ENCODE data around the gene TBL1X. TPM values are rescaled to one million over a fixed set of nuclear protein-coding genes. Genes with fewer than 3 reads are reported as not detected.
A peak's percentile ranks its signal among the peaks of the same experiment; 100 is the strongest.

The TBL1X gene
- total and polyA plus RNA-seq, 2 donors (not counting 3 experiments of a cell fraction or from before 2014, with no cell fraction given), result 8.7 to 25.3 TPM

- H3K9me3 ChIP-seq (replicated peaks; ENCODE audit: control insufficient read depth, insufficient read depth, low read length), result no peaks in the 10 kb centered on the region
- intact Hi-C loops (cut with micrococcal nuclease), result no loop called here
- dilution Hi-C loops (cut with MboI; ENCODE audit: extremely low pct_ligation_motif_present, low sequenced_read_pairs), result no loop called here
- H3K4me1 ChIP-seq (ENCODE audit: control insufficient read depth, extremely low read depth, insufficient read depth, low read length), result no peaks in the 10 kb centered on the region
- POLR2A ChIA-PET, result no interaction called here
- H4K20me1 ChIP-seq (replicated peaks; ENCODE audit: control insufficient read depth, extremely low read depth, insufficient read depth, low read length), result no peaks in the 10 kb centered on the region
- H3K4me2 ChIP-seq (ENCODE audit: insufficient read depth, low read length), result no peak overlapping the region
- H3K27me3 ChIP-seq (ENCODE audit: control insufficient read depth in 2 of 2, insufficient read depth in 2 of 2, low read length in 2 of 2), result no peaks in the 10 kb centered on the region
- no peak overlapping the region for H3K4me3 ChIP-seq (replicated peaks in 1 of 3; ENCODE audit: insufficient read depth in 1 of 3, low read depth in 1 of 3, low read length in 3 of 3)
- peaks cover 2% of the 10 kb centered on the region for H3K79me2 ChIP-seq (ENCODE audit: control insufficient read depth, insufficient read depth, low read length)
- no peak for TF ChIP-seq FOS (IDR thresholded peaks at IDR 0.05; ENCODE audit: borderline replicate concordance, insufficient read depth, low read length)
- no peak for TF ChIP-seq POLR2AphosphoS5 (IDR thresholded peaks at IDR 0.05; ENCODE audit: insufficient read depth, low read depth, low read length)
- TF ChIP-seq JUN (IDR thresholded peaks at IDR 0.05; ENCODE audit: borderline replicate concordance, insufficient read depth, insufficient read length, low read depth), result no peak
- DNase-seq (ENCODE audit: low read depth, low spot score) (no peak), FAIRE-seq (peak; percentile 55)
- no peak overlapping the region for H3K9ac ChIP-seq (replicated peaks; ENCODE audit: extremely low read depth, insufficient read depth, low read length)
- BruUV-seq (replicated peaks), result no TSS peak
- no peaks in the 10 kb centered on the region for H3K36me3 ChIP-seq (ENCODE audit: control insufficient read depth in 2 of 2, extremely low read depth in 1 of 2, insufficient read depth in 2 of 2, low read length in 2 of 2)
- no peaks in the 10 kb centered on the region for H3K9me1 ChIP-seq (replicated peaks; ENCODE audit: control insufficient read depth, extremely low read depth, insufficient read depth, low read length)
- no peak overlapping the region for H2AFZ ChIP-seq (ENCODE audit: low read depth, low read length)
- no peak overlapping the region for H3K27ac ChIP-seq (ENCODE audit: insufficient read depth, low read depth, low read length)
- CTCF ChIA-PET, result no interaction called here
Observed at GRCh38 chrX:9516635-9517034, 51.8 kb downstream of the TBL1X start.

GRCh38 chrX:9518051-9518450, 53.2 kb downstream of the TBL1X start:
- peaks cover 2% of the 10 kb centered on the region for H3K79me2 ChIP-seq (ENCODE audit: control insufficient read depth, insufficient read depth, low read length)
- H2AFZ ChIP-seq (ENCODE audit: low read depth, low read length), result no peak overlapping the region
- no peak overlapping the region for H3K27ac ChIP-seq (ENCODE audit: insufficient read depth, low read depth, low read length)
- no peaks in the 10 kb centered on the region for H3K9me3 ChIP-seq (replicated peaks; ENCODE audit: control insufficient read depth, insufficient read depth, low read length)
- H3K36me3 ChIP-seq (ENCODE audit: control insufficient read depth in 2 of 2, extremely low read depth in 1 of 2, insufficient read depth in 2 of 2, low read length in 2 of 2), result no peaks in the 10 kb centered on the region
- H3K4me2 ChIP-seq (ENCODE audit: insufficient read depth, low read length), result no peak overlapping the region
- no peak for FAIRE-seq
- ChIA-PET POLR2A (no interaction called here), CTCF (no interaction called here)
- H3K4me1 ChIP-seq (ENCODE audit: control insufficient read depth, extremely low read depth, insufficient read depth, low read length), result no peaks in the 10 kb centered on the region
- no peak overlapping the region for H3K9ac ChIP-seq (replicated peaks; ENCODE audit: extremely low read depth, insufficient read depth, low read length)
- H3K9me1 ChIP-seq (replicated peaks; ENCODE audit: control insufficient read depth, extremely low read depth, insufficient read depth, low read length), result no peaks in the 10 kb centered on the region
- no peaks in the 10 kb centered on the region for H4K20me1 ChIP-seq (replicated peaks; ENCODE audit: control insufficient read depth, extremely low read depth, insufficient read depth, low read length)
- dilution Hi-C loops (cut with MboI; ENCODE audit: extremely low pct_ligation_motif_present, low sequenced_read_pairs), result no loop called here
- H3K4me3 ChIP-seq (replicated peaks in 1 of 3; ENCODE audit: insufficient read depth in 1 of 3, low read depth in 1 of 3, low read length in 3 of 3), result no peak overlapping the region
- TF ChIP-seq FOS (IDR thresholded peaks at IDR 0.05; ENCODE audit: borderline replicate concordance, insufficient read depth, low read length) (no peak), EZH2 (IDR thresholded peaks at IDR 0.05; ENCODE audit: borderline replicate concordance, low read depth, low read length, severe bottlenecking) (no peak), POLR2A (IDR thresholded peaks at IDR 0.05; ENCODE audit: low read depth, low read length) (no peak), JUN (IDR thresholded peaks at IDR 0.05; ENCODE audit: borderline replicate concordance, insufficient read depth, insufficient read length, low read depth) (no peak), MAX (IDR thresholded peaks at IDR 0.05; ENCODE audit: insufficient read depth, insufficient read length) (no peak), POLR2AphosphoS5 (IDR thresholded peaks at IDR 0.05; ENCODE audit: insufficient read depth, low read depth, low read length) (no peak), GATA2 (IDR thresholded peaks at IDR 0.05; ENCODE audit: insufficient read depth, insufficient read length, low read depth, low read length) (no peak), MYC (IDR thresholded peaks at IDR 0.05; ENCODE audit: low read depth, low read length) (no peak), CTCF (IDR thresholded peaks at IDR 0.05; ENCODE audit: extremely low read depth in 1 of 2, insufficient read depth in 1 of 2, low read depth in 1 of 2, low read length in 2 of 2) (no peak)
- BruUV-seq (replicated peaks), result no TSS peak
- intact Hi-C loops (cut with micrococcal nuclease), result no loop called here
- peak; percentile 8 for DNase-seq (ENCODE audit: low read depth, low spot score)
- no peaks in the 10 kb centered on the region for H3K27me3 ChIP-seq (ENCODE audit: control insufficient read depth in 2 of 2, insufficient read depth in 2 of 2, low read length in 2 of 2)

All from endothelial cell of umbilical vein (primary cell).